CD4-positive, alpha-beta memory T cell (primary cell): Measurements from ENCODE around the gene ALOX12B. TPM values are rescaled to one million over a fixed set of nuclear protein-coding genes. Genes with fewer than 3 reads are reported as not detected.
"Not testable (repeated sequence)": the region's sequence is repeated elsewhere in the genome, so short reads cannot be mapped to it uniquely, and the experiment has no call there.

Experiments
- CTCF ChIA-PET: fragments of 350-600 bp; sonication (Branson Sonifier 250); formaldehyde crosslinking; loops from one replicate; lab custom pipeline; 2021; ENCODE audit warnings: inconsistent platforms; ENCODE audit not compliant: partially characterized antibody; lab: Charles Lee
- POLR2A ChIA-PET: fragments of 350-600 bp; sonication (Branson Sonifier 250); formaldehyde crosslinking; loops from one replicate; lab custom pipeline; 2021; ENCODE audit not compliant: partially characterized antibody; lab: Charles Lee
- DNase-seq, 5 donors: peaks; one replicate each; pipeline versions ENCODE4 v3.0.0 to v3.0.0-alpha.2; 2020 to 2022; ENCODE audit warnings: mixed read lengths in 1 of 5
- H3K27ac ChIP-seq: one replicate; pipeline ENCODE4 v1.7.0; 2013; ENCODE audit warnings: low read depth, low read length
- H3K27me3 ChIP-seq: 2 replicates; pipeline ENCODE4 v1.7.0; 2013; ENCODE audit warnings: mild to moderate bottlenecking, low read length, moderate library complexity; ENCODE audit not compliant: insufficient read depth
- H3K36me3 ChIP-seq: 2 replicates; pipeline ENCODE4 v1.7.0; 2013; ENCODE audit warnings: mild to moderate bottlenecking, low read length, moderate library complexity; ENCODE audit not compliant: insufficient read depth
- H3K4me1 ChIP-seq: 2 replicates; pipeline ENCODE4 v1.7.0; 2013; ENCODE audit warnings: mild to moderate bottlenecking, low read length, moderate library complexity; ENCODE audit not compliant: insufficient read depth
- H3K4me3 ChIP-seq, 2 donors: one replicate each; pipeline ENCODE4 v1.7.0; 2013; ENCODE audit warnings: low read length in 2 of 2, mild to moderate bottlenecking in 1 of 2
- H3K9me3 ChIP-seq, 2 donors: one replicate each; pipeline ENCODE4 v1.7.0; 2013; ENCODE audit warnings: low read length in 2 of 2, control low read depth in 1 of 2; ENCODE audit not compliant: control insufficient read depth in 1 of 2
- H3K27ac Mint-ChIP-seq, 7 donors: one replicate each; pipeline ENCODE4 v1.8.0; 2020 to 2021; ENCODE audit warnings: mixed read lengths in 7 of 7, mild to moderate bottlenecking in 6 of 7, inconsistent platforms in 3 of 7, moderate library complexity in 3 of 7
- H3K27me3 Mint-ChIP-seq, 2 donors: one replicate each; pipeline ENCODE4 v1.8.0; 2020 to 2021; ENCODE audit warnings: mixed read lengths in 2 of 2
- H3K36me3 Mint-ChIP-seq, 2 donors: one replicate each; pipeline ENCODE4 v1.8.0; 2020 to 2021; ENCODE audit warnings: mixed read lengths in 2 of 2, inconsistent platforms in 1 of 2, mild to moderate bottlenecking in 1 of 2
- H3K4me1 Mint-ChIP-seq, 4 donors: one replicate each; pipeline ENCODE4 v1.8.0; 2020 to 2021; ENCODE audit warnings: mixed read lengths in 4 of 4, mild to moderate bottlenecking in 1 of 4
- H3K4me3 Mint-ChIP-seq, 8 donors: one replicate each; pipeline ENCODE4 v1.8.0; 2020 to 2021; ENCODE audit warnings: mixed read lengths in 8 of 8, mild to moderate bottlenecking in 7 of 8, moderate library complexity in 6 of 8, inconsistent platforms in 3 of 8
- H3K9me3 Mint-ChIP-seq, 8 donors: one replicate each; pipeline ENCODE4 v1.8.0; 2020 to 2021; ENCODE audit warnings: mixed read lengths in 8 of 8, mild to moderate bottlenecking in 5 of 8, inconsistent platforms in 3 of 8, moderate library complexity in 1 of 8
- intact Hi-C: fragments of 100-400 bp; cut with micrococcal nuclease; formaldehyde crosslinking; loops from one replicate; pipeline ENCODE4 v1.15.1; 2023
- polyA plus RNA-seq, 2 donors: library from polyadenylated mRNA; unstranded; fragments of 300-500 nt; fragmentation: Illumina TruSeq; gene quantifications; one replicate each; pipeline ENCODE4 v1.2.3, GENCODE V29; 2021
- total RNA-seq, 2 experiments: library from RNA; stranded (reverse); gene quantifications; one replicate each; pipeline ENCODE4 v1.2.3, GENCODE V29; 2021

The ALOX12B gene
- total and polyA plus RNA-seq, 4 experiments from 2014 or later, result 0.44 to 0.79 TPM; not detected in 2

- CTCF ChIA-PET, result interaction anchor here (1.2 to 7.9 kb wide), 14 partner anchors 10 to 684 kb away, joined by 3 to 147 read pairs (median 14); partner anchors contain the start of genes ALOX12B and ALOXE3
- H3K9me3 ChIP-seq, H3K4me3 ChIP-seq, H3K27ac ChIP-seq, POLR2A ChIA-PET, DNase-seq, H3K36me3 ChIP-seq, H3K27ac Mint-ChIP-seq, H3K9me3 Mint-ChIP-seq, H3K4me3 Mint-ChIP-seq, H3K4me1 ChIP-seq, H3K36me3 Mint-ChIP-seq: not testable (repeated sequence)
- Mint-ChIP-seq H3K27me3 (peaks cover 39 to 45% of the 10 kb centered on the region in 2 donors), H3K4me1 (peaks cover 1 to 11% (median 3%) of the 10 kb centered on the region in 4 donors)
- intact Hi-C loops, result loop anchor here (2.0 to 5.0 kb wide), 3 partner anchors 57 to 685 kb away; partner anchors contain the start of gene ALOXE3
- peaks cover 42% of the 10 kb centered on the region for H3K27me3 ChIP-seq
These were observed 25.7 kb downstream of the ALOX12B start for GRCh38 chr17:8061851-8062250.

DNA sequence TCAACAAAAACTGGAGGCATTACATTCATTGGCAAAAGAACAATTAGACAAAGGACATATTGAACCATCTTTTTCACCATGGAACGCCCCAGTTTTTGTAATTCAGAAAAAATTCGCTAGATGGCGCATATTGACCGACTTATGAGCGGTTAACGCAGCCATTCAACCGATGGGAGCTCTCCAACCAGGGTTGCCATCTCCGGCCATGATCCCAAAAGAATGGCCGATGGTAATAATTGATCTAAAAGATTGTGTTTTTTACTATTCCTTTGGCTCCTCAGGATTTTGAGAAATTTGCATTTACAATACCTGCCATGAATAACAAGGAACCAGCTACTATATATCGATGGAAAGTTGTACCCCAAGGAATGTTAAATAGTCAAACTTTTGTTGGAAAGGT, 27.2 kb downstream of the ALOX12B start:
- H3K4me3 ChIP-seq, result no peak overlapping the region
- no peaks in the 10 kb centered on the region for H3K36me3 ChIP-seq
- Mint-ChIP-seq H3K9me3 (peaks cover 0 to 5% (median 0%) of the 10 kb centered on the region in 8 donors), H3K36me3 (no peaks in the 10 kb centered on the region), H3K27me3 (peaks cover 42 to 45% of the 10 kb centered on the region in 2 donors), H3K4me1 (peaks cover 1 to 16% (median 3%) of the 10 kb centered on the region in 4 donors), H3K27ac (peak overlapping the region in 2 of 7 donors; percentile 29 to 61), H3K4me3 (no peak overlapping the region)
- DNase-seq, result peak; percentile 54 to 78 (median 69)
- CTCF ChIA-PET, result interaction anchor here (0.7 to 7.9 kb wide), 39 partner anchors 8 to 938 kb away, joined by 3 to 147 read pairs (median 4); partner anchors contain the start of genes ALOX12B, ALOXE3, CNTROB and RANGRF
- H3K27me3 ChIP-seq, result peaks cover 42% of the 10 kb centered on the region
- no peak overlapping the region for H3K27ac ChIP-seq
- peaks cover 7% of the 10 kb centered on the region for H3K4me1 ChIP-seq
- no peaks in the 10 kb centered on the region for H3K9me3 ChIP-seq
- POLR2A ChIA-PET, result interaction anchor here (0.8 to 2.1 kb wide), 5 partner anchors 11 to 235 kb away, joined by 3 to 6 read pairs (median 4); partner anchors contain the start of genes KDM6B and SLC25A35
- intact Hi-C loops, result loop anchor here (1.0 to 5.0 kb wide), 5 partner anchors 19 to 687 kb away; partner anchors contain the start of gene ALOXE3

DNA sequence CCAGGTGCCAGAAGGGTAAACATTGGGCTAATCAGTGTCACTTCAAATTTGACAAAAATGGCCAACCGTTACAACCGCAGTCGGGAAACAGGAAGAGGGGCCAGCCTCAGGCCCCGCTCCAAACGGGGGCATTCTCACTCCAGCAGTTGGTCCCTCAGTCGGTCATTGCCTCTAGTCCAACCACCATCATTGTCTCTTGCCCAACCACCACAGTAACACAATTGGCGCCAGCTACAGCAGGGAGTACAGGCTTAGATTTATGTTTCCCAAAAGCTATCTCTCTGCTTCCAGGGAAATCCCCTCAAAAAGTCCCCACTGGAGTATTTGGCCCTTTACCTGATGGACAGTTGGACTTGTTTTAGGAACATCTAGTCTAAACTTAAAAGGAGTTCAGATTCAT, 28.4 kb downstream of the ALOX12B start:
- no peak overlapping the region for H3K4me3 ChIP-seq
- intact Hi-C loops, result loop anchor here (5.0 kb wide), 1 partner anchor 42 kb away; no protein-coding TSS in a partner anchor
- H3K27me3 ChIP-seq, result peaks cover 37% of the 10 kb centered on the region
- H3K9me3 Mint-ChIP-seq, result peaks cover 0 to 3% (median 0%) of the 10 kb centered on the region in 8 donors
- CTCF ChIA-PET, result interaction anchor here (0.7 to 7.9 kb wide), 12 partner anchors 14 to 726 kb away, joined by 3 to 147 read pairs (median 10); partner anchors contain the start of genes ALOX12B, ALOXE3, KRABD2 and TP53
- H3K4me1 ChIP-seq, result peaks cover 7% of the 10 kb centered on the region
- H3K36me3 Mint-ChIP-seq, result no peaks in the 10 kb centered on the region
- H3K27ac ChIP-seq, result no peak overlapping the region
- H3K9me3 ChIP-seq, result no peaks in the 10 kb centered on the region
- H3K4me3 Mint-ChIP-seq, result no peak overlapping the region
- DNase-seq, result no peak
- peaks cover 1 to 16% (median 3%) of the 10 kb centered on the region in 4 donors for H3K4me1 Mint-ChIP-seq
- H3K36me3 ChIP-seq, result no peaks in the 10 kb centered on the region
- POLR2A ChIA-PET, result interaction anchor here (1.8 to 2.1 kb wide), 2 partner anchors 12 to 60 kb away, joined by 5 to 6 read pairs; no protein-coding TSS in a partner anchor
- peaks cover 41 to 42% of the 10 kb centered on the region in 2 donors for H3K27me3 Mint-ChIP-seq
- no peak overlapping the region for H3K27ac Mint-ChIP-seq

- Histone ChIP-seq H3K4me3 (no peak overlapping the region), H3K36me3 (no peaks in the 10 kb centered on the region), H3K27ac (no peak overlapping the region), H3K27me3 (peaks cover 27% of the 10 kb centered on the region), H3K4me1 (peaks cover 7% of the 10 kb centered on the region), H3K9me3 (no peaks in the 10 kb centered on the region)
- ChIA-PET CTCF (interaction anchor here (0.5 to 7.9 kb wide), 19 partner anchors 10 to 750 kb away, joined by 3 to 147 read pairs (median 4); partner anchors contain the start of genes ALOXE3 and TP53), POLR2A (interaction anchor here (0.5 to 2.2 kb wide), 6 partner anchors 68 to 238 kb away, joined by 3 to 6 read pairs (median 4); partner anchors contain the start of gene SLC25A35)
- intact Hi-C loops, result loop anchor here (1.0 to 5.0 kb wide), 6 partner anchors 16 to 235 kb away; no protein-coding TSS in a partner anchor
- DNase-seq, result peak; percentile 63 to 74 (median 69)
- H3K4me1 Mint-ChIP-seq, result peaks cover 1 to 16% (median 3%) of the 10 kb centered on the region in 4 donors
- no peaks in the 10 kb centered on the region for H3K36me3 Mint-ChIP-seq
- H3K4me3 Mint-ChIP-seq, result no peak overlapping the region
- peaks cover 0 to 3% (median 0%) of the 10 kb centered on the region in 8 donors for H3K9me3 Mint-ChIP-seq
- H3K27ac Mint-ChIP-seq, result no peak overlapping the region
- peaks cover 31 to 32% of the 10 kb centered on the region in 2 donors for H3K27me3 Mint-ChIP-seq
These were observed 29.8 kb downstream of the ALOX12B start for GRCh38 chr17:8057691-8058114.

GRCh38 chr17:8056976-8057625, 30.4 kb downstream of the ALOX12B start:
- intact Hi-C loops, result loop anchor here (1.0 to 5.0 kb wide), 6 partner anchors 16 to 235 kb away; no protein-coding TSS in a partner anchor
- no peaks in the 10 kb centered on the region for H3K36me3 ChIP-seq
- H3K27ac ChIP-seq, result no peak overlapping the region
- Mint-ChIP-seq H3K4me3 (no peak overlapping the region), H3K27me3 (peaks cover 28 to 29% of the 10 kb centered on the region in 2 donors), H3K36me3 (no peaks in the 10 kb centered on the region), H3K4me1 (peaks cover 1 to 16% (median 3%) of the 10 kb centered on the region in 4 donors), H3K27ac (peak overlapping the region in 1 of 7 donors; percentile 26), H3K9me3 (peaks cover 0 to 3% (median 0%) of the 10 kb centered on the region in 8 donors)
- ChIA-PET POLR2A (interaction anchor here (0.7 to 2.2 kb wide), 5 partner anchors 67 to 239 kb away, joined by 3 to 6 read pairs (median 3); partner anchors contain the start of gene SLC25A35), CTCF (interaction anchor here (0.5 to 7.9 kb wide), 19 partner anchors 10 to 751 kb away, joined by 3 to 147 read pairs (median 4); partner anchors contain the start of genes ALOXE3 and TP53)
- H3K4me1 ChIP-seq, result peaks cover 7% of the 10 kb centered on the region
- no peak for DNase-seq
- H3K9me3 ChIP-seq, result no peaks in the 10 kb centered on the region
- H3K27me3 ChIP-seq, result peaks cover 23% of the 10 kb centered on the region
- no peak overlapping the region for H3K4me3 ChIP-seq

- H3K4me3 ChIP-seq, result no peak overlapping the region
- H3K4me1 ChIP-seq, result peaks cover 7% of the 10 kb centered on the region
- no peak for DNase-seq
- Mint-ChIP-seq H3K27ac (peak overlapping the region in 2 of 7 donors; percentile 17 to 26), H3K4me1 (peaks cover 1 to 16% (median 3%) of the 10 kb centered on the region in 4 donors), H3K9me3 (peaks cover 0 to 3% (median 0%) of the 10 kb centered on the region in 8 donors), H3K4me3 (no peak overlapping the region), H3K27me3 (peaks cover 22 to 25% of the 10 kb centered on the region in 2 donors), H3K36me3 (no peaks in the 10 kb centered on the region)
- H3K9me3 ChIP-seq, result no peaks in the 10 kb centered on the region
- ChIA-PET CTCF (interaction anchor here (0.5 to 7.9 kb wide), 14 partner anchors 10 to 1146 kb away, joined by 3 to 147 read pairs (median 6); no protein-coding TSS in a partner anchor), POLR2A (interaction anchor here (0.7 to 2.2 kb wide), 4 partner anchors 66 to 239 kb away, joined by 3 to 6 read pairs (median 3); partner anchors contain the start of gene SLC25A35)
- H3K27me3 ChIP-seq, result peaks cover 22% of the 10 kb centered on the region
- no peak overlapping the region for H3K27ac ChIP-seq
- intact Hi-C loops, result loop anchor here (5.0 kb wide), 1 partner anchor 39 kb away; no protein-coding TSS in a partner anchor
- no peaks in the 10 kb centered on the region for H3K36me3 ChIP-seq
These were observed 31.1 kb downstream of the ALOX12B start for GRCh38 chr17:8056232-8056975.
